Measurements from ENCODE around the gene TMEM214.

TMEM214 gene

GRCh38 chr2:27042159-27042661 lies 9.4 kb downstream of the TMEM214 start:
- peak; percentile 33 for DNase-seq

GRCh38 chr2:27042985-27043634 lies 10.3 kb downstream of the TMEM214 start:
- no peak for DNase-seq

- peak; percentile 61 for DNase-seq
Measured at GRCh38 chr2:27049422-27050280, 16.9 kb downstream of the TMEM214 start.

- peak; percentile 92 for DNase-seq
Measured at GRCh38 chr2:27050281-27050995, 17.7 kb downstream of the TMEM214 start.

GRCh38 chr2:27050996-27051901 lies 18.5 kb downstream of the TMEM214 start, which contains the start of gene AGBL5:
Gene AGBL5, plus strand, starts transcription at chr2:27051668. Its CDS starts 1,291 bp downstream, at chr2:27052959.
- peak; percentile 97 for DNase-seq

- DNase-seq: no peak
Measured at GRCh38 chr2:27051902-27052645, 19.3 kb downstream of the TMEM214 start.

- DNase-seq: no peak
Measured at GRCh38 chr2:27053321-27053720, 20.6 kb downstream of the TMEM214 start.

- no peak for DNase-seq
Measured at GRCh38 chr2:27053776-27054175, 21.0 kb downstream of the TMEM214 start.

GRCh38 chr2:27054721-27055120 lies 22.0 kb downstream of the TMEM214 start:
- no peak for DNase-seq

GRCh38 chr2:27057184-27057583 lies 24.4 kb downstream of the TMEM214 start:
- no peak for DNase-seq

- no peak for DNase-seq
Measured at GRCh38 chr2:27058210-27058609, 25.4 kb downstream of the TMEM214 start.

GRCh38 chr2:27059141-27059820 lies 26.5 kb downstream of the TMEM214 start:
- DNase-seq: no peak

GRCh38 chr2:27060323-27060722 lies 27.6 kb downstream of the TMEM214 start:
- no peak for DNase-seq

- DNase-seq: no peak
Measured at GRCh38 chr2:27065128-27065527, 32.4 kb downstream of the TMEM214 start.

- DNase-seq: no peak
Measured at GRCh38 chr2:27067385-27067784, 34.6 kb downstream of the TMEM214 start.

GRCh38 chr2:27069436-27069835 lies 36.7 kb downstream of the TMEM214 start:
- DNase-seq: no peak

GRCh38 chr2:27069961-27070618 lies 37.3 kb downstream of the TMEM214 start:
- no peak for DNase-seq

- DNase-seq: no peak
Measured at GRCh38 chr2:27070653-27071276, 38.0 kb downstream of the TMEM214 start.

GRCh38 chr2:27071277-27071989 lies 38.7 kb downstream of the TMEM214 start, which contains the start of gene OST4:
Gene OST4, minus strand, starts transcription at chr2:27071654.
- DNase-seq: peak; percentile 90
